ENCODE data around the gene PTOV1. TPM values are rescaled to one million over a fixed set of nuclear protein-coding genes. Genes with fewer than 3 reads are reported as not detected.

PTOV1 gene
- total RNA-seq, 2 experiments from 2014 or later, result 78.2 to 79.4 TPM

DNA sequence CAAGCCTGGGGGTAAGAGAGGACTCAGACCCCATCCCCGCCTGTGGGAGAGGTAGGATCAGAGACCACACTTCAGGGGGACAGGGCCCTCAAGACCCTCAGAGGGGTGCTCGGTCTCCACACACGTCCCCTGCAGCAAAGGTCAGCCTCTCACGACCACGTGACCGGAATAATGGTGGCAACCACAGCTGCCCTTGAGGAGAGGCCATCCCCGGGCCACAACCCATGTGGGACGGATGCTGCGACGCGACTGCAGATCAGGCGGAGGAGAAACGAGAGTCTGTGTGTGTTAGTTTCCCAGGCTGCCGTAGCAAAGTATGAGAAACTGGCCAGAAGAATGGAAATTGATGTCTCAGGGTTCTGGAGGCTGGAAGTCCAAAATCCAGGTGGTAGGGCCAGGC is 23.9 kb upstream of the PTOV1 start:
- CTCF ChIA-PET, result no interaction called here

GRCh38 chr19:49829200-49829599 is 21.8 kb upstream of the PTOV1 start:
- DNase-seq (no peak), ATAC-seq (no peak)
- no peak overlapping the region for H3K27ac Mint-ChIP-seq
- no peaks in the 10 kb centered on the region for H3K27me3 Mint-ChIP-seq
- peaks cover 15% of the 10 kb centered on the region for H3K36me3 Mint-ChIP-seq
- CTCF ChIA-PET, result no interaction called here
- H3K4me3 Mint-ChIP-seq, result no peak overlapping the region
- no peaks in the 10 kb centered on the region for H3K9me3 Mint-ChIP-seq (ENCODE audit: low read depth)
- peaks cover 24% of the 10 kb centered on the region for H3K4me1 Mint-ChIP-seq

More for the DNA sequence above, 23.9 kb upstream of the PTOV1 start:
- ATAC-seq (no peak), DNase-seq (no peak)
- Mint-ChIP-seq H3K4me1 (peaks cover 14% of the 10 kb centered on the region), H3K36me3 (peaks cover 12% of the 10 kb centered on the region), H3K27me3 (no peaks in the 10 kb centered on the region), H3K4me3 (no peak overlapping the region), H3K27ac (no peak overlapping the region), H3K9me3 (ENCODE audit: low read depth) (no peaks in the 10 kb centered on the region)

DNA sequence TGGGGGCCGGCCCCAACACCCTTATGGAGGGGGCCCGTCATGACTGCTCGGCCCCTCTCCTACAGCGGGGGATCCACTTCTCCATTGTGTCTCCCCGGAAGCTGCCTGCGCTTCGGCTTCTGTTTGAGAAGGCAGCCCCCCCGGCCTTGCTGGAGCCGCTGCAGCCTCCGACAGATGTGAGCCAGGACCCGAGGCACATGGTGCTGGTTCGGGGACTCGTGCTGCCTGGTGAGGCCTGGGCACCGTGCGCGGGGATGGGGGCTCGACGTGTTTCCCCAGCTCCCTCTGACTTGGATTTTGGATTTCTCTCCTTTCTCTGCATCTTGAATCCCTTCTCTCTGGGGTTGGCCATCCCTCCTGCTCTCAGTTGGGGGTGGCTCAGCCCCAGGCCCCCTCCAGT is 21.2 kb upstream of the PTOV1 start:
- Mint-ChIP-seq H3K4me3 (no peak overlapping the region), H3K36me3 (peaks cover 16% of the 10 kb centered on the region), H3K27me3 (no peaks in the 10 kb centered on the region), H3K27ac (no peak overlapping the region), H3K4me1 (peaks cover 24% of the 10 kb centered on the region), H3K9me3 (ENCODE audit: low read depth) (no peaks in the 10 kb centered on the region)
- no peak for ATAC-seq
- CTCF ChIA-PET, result no interaction called here
- no peak for DNase-seq

- ATAC-seq, result no peak
- CTCF ChIA-PET, result no interaction called here
These were observed 20.2 kb upstream of the PTOV1 start for GRCh38 chr19:49830766-49831165.

GRCh38 chr19:49831592-49831991 is 19.4 kb upstream of the PTOV1 start:
- ATAC-seq (no peak), DNase-seq (no peak)
- Mint-ChIP-seq H3K4me3 (no peak overlapping the region), H3K9me3 (ENCODE audit: low read depth) (no peaks in the 10 kb centered on the region), H3K27ac (no peak overlapping the region), H3K27me3 (no peaks in the 10 kb centered on the region), H3K4me1 (peaks cover 24% of the 10 kb centered on the region), H3K36me3 (peaks cover 21% of the 10 kb centered on the region)
- CTCF ChIA-PET, result no interaction called here

More at GRCh38 chr19:49830766-49831165, 20.2 kb upstream of the PTOV1 start:
- H3K4me1 Mint-ChIP-seq, result peaks cover 24% of the 10 kb centered on the region
- H3K4me3 Mint-ChIP-seq, result no peak overlapping the region
- no peaks in the 10 kb centered on the region for H3K27me3 Mint-ChIP-seq
- DNase-seq, result no peak
- H3K36me3 Mint-ChIP-seq, result peaks cover 21% of the 10 kb centered on the region
- no peaks in the 10 kb centered on the region for H3K9me3 Mint-ChIP-seq (ENCODE audit: low read depth)
- no peak overlapping the region for H3K27ac Mint-ChIP-seq

DNA sequence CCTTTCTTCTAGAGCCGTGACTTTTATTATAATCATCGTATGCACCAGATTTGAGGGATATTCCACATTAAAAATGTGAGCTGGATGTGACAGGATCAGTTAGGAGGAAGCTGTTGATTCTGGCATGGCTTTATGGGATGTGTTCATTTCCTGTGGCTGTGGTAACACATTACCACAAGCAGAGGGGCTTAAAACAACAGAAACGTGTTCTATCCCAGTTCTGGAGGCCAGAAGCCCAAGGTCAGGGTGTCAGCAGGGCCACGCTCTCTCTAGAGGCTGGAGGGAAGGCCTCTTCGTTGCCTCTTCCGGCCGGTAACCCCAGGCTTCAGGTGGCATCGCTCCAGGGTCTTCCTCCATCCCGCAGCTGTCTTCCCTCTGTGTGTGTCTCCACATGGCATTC is 18.4 kb upstream of the PTOV1 start:
- H3K9me3 Mint-ChIP-seq (ENCODE audit: low read depth), result no peaks in the 10 kb centered on the region
- peaks cover 24% of the 10 kb centered on the region for H3K4me1 Mint-ChIP-seq
- no peaks in the 10 kb centered on the region for H3K27me3 Mint-ChIP-seq
- DNase-seq, result no peak
- peak overlapping the region; percentile 9 for H3K27ac Mint-ChIP-seq
- CTCF ChIA-PET, result interaction anchor here (0.8 to 0.9 kb wide), 2 partner anchors 27 to 114 kb away, joined by 3 read pairs; no protein-coding TSS in a partner anchor
- H3K4me3 Mint-ChIP-seq, result no peak overlapping the region
- peaks cover 27% of the 10 kb centered on the region for H3K36me3 Mint-ChIP-seq
- ATAC-seq, result no peak

DNA sequence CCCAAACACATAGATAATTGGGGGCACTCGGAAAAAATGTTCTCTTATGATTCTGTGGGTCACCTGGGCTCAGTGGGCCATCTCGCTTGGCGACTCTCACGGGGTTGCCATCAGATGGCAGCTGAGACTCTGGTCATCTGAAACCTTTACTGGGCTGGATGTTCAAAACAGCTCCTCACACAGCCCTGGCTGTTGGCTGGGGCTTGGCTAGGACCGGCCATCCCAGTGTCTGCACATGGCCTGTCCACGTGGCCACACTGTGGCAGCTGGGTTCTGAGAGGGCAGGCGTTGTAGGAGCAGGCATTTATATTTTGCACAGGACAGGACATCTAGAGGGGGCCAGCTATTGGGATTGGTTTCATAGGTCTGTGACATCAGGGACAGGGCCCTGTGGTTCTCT is 17.4 kb upstream of the PTOV1 start:
- DNase-seq (no peak), ATAC-seq (no peak)
- no peaks in the 10 kb centered on the region for H3K27me3 Mint-ChIP-seq
- CTCF ChIA-PET, result interaction anchor here (0.9 kb wide), 1 partner anchor 28 kb away, joined by 3 read pairs; no protein-coding TSS in a partner anchor
- peaks cover 32% of the 10 kb centered on the region for H3K36me3 Mint-ChIP-seq
- peaks cover 24% of the 10 kb centered on the region for H3K4me1 Mint-ChIP-seq
- H3K4me3 Mint-ChIP-seq, result no peak overlapping the region
- no peak overlapping the region for H3K27ac Mint-ChIP-seq
- H3K9me3 Mint-ChIP-seq (ENCODE audit: low read depth), result no peaks in the 10 kb centered on the region

- H3K36me3 Mint-ChIP-seq, result peaks cover 42% of the 10 kb centered on the region
- peak; percentile 9 for ATAC-seq
- H3K27ac Mint-ChIP-seq, result no peak overlapping the region
These were observed 15.4 kb upstream of the PTOV1 start for GRCh38 chr19:49835562-49835961.

GRCh38 chr19:49836176-49837008 is 14.6 kb upstream of the PTOV1 start:
- Mint-ChIP-seq H3K36me3 (peaks cover 40% of the 10 kb centered on the region), H3K9me3 (ENCODE audit: low read depth) (no peaks in the 10 kb centered on the region), H3K4me3 (no peak overlapping the region), H3K27ac (no peak overlapping the region), H3K27me3 (no peaks in the 10 kb centered on the region), H3K4me1 (peaks cover 16% of the 10 kb centered on the region)
- ATAC-seq (no peak), DNase-seq (no peak)
- CTCF ChIA-PET, result no interaction called here

More at GRCh38 chr19:49835562-49835961, 15.4 kb upstream of the PTOV1 start:
- H3K27me3 Mint-ChIP-seq, result no peaks in the 10 kb centered on the region
- DNase-seq, result no peak
- peaks cover 20% of the 10 kb centered on the region for H3K4me1 Mint-ChIP-seq
- H3K9me3 Mint-ChIP-seq (ENCODE audit: low read depth), result no peaks in the 10 kb centered on the region
- no peak overlapping the region for H3K4me3 Mint-ChIP-seq
- CTCF ChIA-PET, result no interaction called here

DNA sequence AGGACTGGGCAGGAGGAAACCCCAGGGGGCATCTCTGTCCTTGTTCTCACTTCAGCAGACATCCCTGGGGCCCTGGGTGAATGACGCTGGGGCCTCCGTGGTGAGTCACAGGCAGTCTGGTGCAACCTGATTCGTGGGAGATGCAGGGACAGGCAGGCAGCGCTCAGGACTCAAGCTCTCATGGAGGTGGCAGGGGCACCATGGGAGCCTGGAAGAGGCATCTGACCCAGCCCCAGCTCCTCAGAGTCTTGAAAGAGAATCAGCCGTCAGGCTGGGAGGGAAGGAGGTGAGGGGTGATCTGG is 14.0 kb upstream of the PTOV1 start:
- Mint-ChIP-seq H3K27me3 (no peaks in the 10 kb centered on the region), H3K27ac (no peak overlapping the region), H3K4me1 (peaks cover 11% of the 10 kb centered on the region), H3K36me3 (peaks cover 37% of the 10 kb centered on the region), H3K9me3 (ENCODE audit: low read depth) (no peaks in the 10 kb centered on the region), H3K4me3 (no peak overlapping the region)
- CTCF ChIA-PET, result no interaction called here
- no peak for ATAC-seq
- DNase-seq, result no peak

- Mint-ChIP-seq H3K27ac (no peak overlapping the region), H3K36me3 (peaks cover 33% of the 10 kb centered on the region), H3K4me3 (no peak overlapping the region), H3K27me3 (no peaks in the 10 kb centered on the region), H3K4me1 (peaks cover 6% of the 10 kb centered on the region), H3K9me3 (ENCODE audit: low read depth) (no peaks in the 10 kb centered on the region)
- CTCF ChIA-PET, result no interaction called here
- ATAC-seq (no peak), DNase-seq (no peak)
These were observed 13.5 kb upstream of the PTOV1 start for GRCh38 chr19:49837425-49837824.

- Mint-ChIP-seq H3K27me3 (no peaks in the 10 kb centered on the region), H3K9me3 (ENCODE audit: low read depth) (no peaks in the 10 kb centered on the region), H3K27ac (no peak overlapping the region), H3K36me3 (peaks cover 28% of the 10 kb centered on the region), H3K4me3 (no peak overlapping the region), H3K4me1 (no peaks in the 10 kb centered on the region)
- no peak for DNase-seq
- no peak for ATAC-seq
- CTCF ChIA-PET, result no interaction called here
These were observed 11.9 kb upstream of the PTOV1 start for GRCh38 chr19:49838885-49839588.

- H3K36me3 Mint-ChIP-seq, result peaks cover 26% of the 10 kb centered on the region
- no peaks in the 10 kb centered on the region for H3K9me3 Mint-ChIP-seq (ENCODE audit: low read depth)
- no peak overlapping the region for H3K4me3 Mint-ChIP-seq
- H3K27ac Mint-ChIP-seq, result no peak overlapping the region
- CTCF ChIA-PET, result no interaction called here
- DNase-seq, result no peak
- no peaks in the 10 kb centered on the region for H3K27me3 Mint-ChIP-seq
- H3K4me1 Mint-ChIP-seq, result no peaks in the 10 kb centered on the region
- ATAC-seq, result no peak
These were observed 11.2 kb upstream of the PTOV1 start for GRCh38 chr19:49839713-49840112.

DNA sequence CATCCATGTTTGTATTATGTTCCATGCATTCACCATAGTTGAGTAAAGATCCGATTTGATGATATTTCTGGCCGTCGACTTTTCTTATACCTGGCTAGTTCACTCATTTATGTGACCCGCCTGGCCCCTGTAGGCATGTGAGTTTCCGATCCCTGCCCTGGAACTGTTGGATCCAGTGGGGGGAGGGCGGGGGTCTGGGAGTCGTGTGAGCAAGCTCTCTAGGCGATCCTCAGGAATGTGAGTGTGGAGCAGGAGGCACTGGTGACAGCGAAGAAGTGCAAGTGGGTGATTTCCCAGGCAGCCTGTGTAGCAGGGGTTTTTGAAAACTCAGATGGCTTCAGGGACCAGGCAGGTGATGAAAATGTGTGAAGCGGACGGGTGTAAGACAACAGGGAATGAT is 10.6 kb upstream of the PTOV1 start:
- DNase-seq (no peak), ATAC-seq (no peak)
- no peak overlapping the region for H3K27ac Mint-ChIP-seq
- no peaks in the 10 kb centered on the region for H3K9me3 Mint-ChIP-seq (ENCODE audit: low read depth)
- no peaks in the 10 kb centered on the region for H3K27me3 Mint-ChIP-seq
- H3K4me1 Mint-ChIP-seq, result no peaks in the 10 kb centered on the region
- CTCF ChIA-PET, result no interaction called here
- no peak overlapping the region for H3K4me3 Mint-ChIP-seq
- peaks cover 21% of the 10 kb centered on the region for H3K36me3 Mint-ChIP-seq

All from activated CD8-positive, alpha-beta memory T cell treated with anti-CD3 and anti-CD28 coated beads, Interleukin-2, amount 10 ng/mL, durations not matched to agents 7 days and 5 days (primary cell).